Heart right ventricle (tissue), 16 donors: ENCODE data around the gene CAND2. TPM values are rescaled to one million over a fixed set of nuclear protein-coding genes. Genes with fewer than 3 reads are reported as not detected.
"Not testable (repeated sequence)": the region's sequence is repeated elsewhere in the genome, so short reads cannot be mapped to it uniquely, and the experiment has no call there.

ENCODE experiments used
- ATAC-seq, 8 donors: fragments of 200-7000 bp; cut with Tn5 transposase; one replicate each; pipeline ENCODE4 v1.9.1; 2020; ENCODE audit warnings: mild to moderate bottlenecking in 8 of 8, moderate library complexity in 8 of 8, moderate number of reproducible peaks in 1 of 8
- DNase-seq, 2 donors: peaks; one replicate each; pipeline ENCODE4 v3.0.0-alpha.2; 2020
- H3K27ac ChIP-seq, 10 donors: fragments of 200-600 bp; sonication (generic) in 2 of 10; one replicate each; pipeline versions ENCODE4 v1.5.0 to v1.8.0; 2020 to 2022; ENCODE audit warnings: mild to moderate bottlenecking in 3 of 10
- H3K27me3 ChIP-seq, 7 donors: fragments of 200-600 bp; one replicate each; pipeline ENCODE4 v1.8.0; 2021 to 2022; ENCODE audit warnings: mild to moderate bottlenecking in 2 of 7
- H3K36me3 ChIP-seq, 9 donors: fragments of 200-600 bp; sonication (generic) in 1 of 9; one replicate each; pipeline versions ENCODE4 v1.5.0 to v1.8.0; 2020 to 2022; ENCODE audit warnings: mild to moderate bottlenecking in 2 of 9
- H3K4me1 ChIP-seq, 9 donors: fragments of 200-600 bp; sonication (generic) in 1 of 9; one replicate each; pipeline versions ENCODE4 v1.5.0 to v1.8.0; 2020 to 2022; ENCODE audit warnings: mild to moderate bottlenecking in 4 of 9
- H3K4me3 ChIP-seq, 10 donors: fragments of 200-600 bp; sonication (generic) in 2 of 10; one replicate each; pipeline versions ENCODE4 v1.5.0 to v1.8.0; 2020 to 2022; ENCODE audit warnings: mild to moderate bottlenecking in 7 of 10, moderate library complexity in 2 of 10
- H3K9me3 ChIP-seq, 11 donors: fragments of 200-600 bp in 10 of 11; sonication (generic) in 2 of 11; one replicate each; pipeline versions ENCODE4 v1.5.0 to v1.8.0; 2013 to 2022; ENCODE audit warnings: mild to moderate bottlenecking in 2 of 11, control low read depth in 1 of 11, moderate library complexity in 1 of 11
- WGBS, 2 donors: extraction: QIAGEN DNeasy Blood & Tissue Kit; methylation state at CpG; one replicate each; pipeline ENCODE4 v1.1.7; 2013; ENCODE audit warnings: inconsistent platforms in 1 of 2; 5-methylcytosine and 5-hydroxymethylcytosine counted together
- intact Hi-C, 10 donors: fragments of 100-400 bp; cut with DNase I; formaldehyde crosslinking; loops; one replicate each; pipeline versions ENCODE4 v1.11.1 to v1.14.2; 2022
- polyA plus RNA-seq, 2 donors: library from polyadenylated mRNA; stranded (reverse); fragments of 200-250 nt; gene quantifications; one replicate each; pipeline ENCODE4 v1.2.3, GENCODE V29; 2013
- total RNA-seq, 10 donors: library from RNA; stranded (reverse); fragmentation: NEBNext Ultra II Directional in 3 of 10; extraction: Animal tissue kit (Norgen Biotek cat#: 25700) in 3 of 10; gene quantifications; one replicate each; pipeline versions ENCODE4 v1.2.1 to v1.2.4, GENCODE V29; 2021 to 2023
- TF ChIP-seq, protein P1 (sequence below), 9 donors: fragments of 200-600 bp; sonication (generic) in 2 of 9; IDR thresholded peaks; one replicate each; pipeline versions ENCODE4 v1.5.0 to v1.8.0; 2021 to 2022; ENCODE audit warnings: antibody characterized with exemption in 9 of 9, mild to moderate bottlenecking in 5 of 9, moderate library complexity in 1 of 9
- donor health status: Arrhythmogenic right ventricular cardiomyopathy.
- donor health status: ischemic (EF 13 %, LVEDD 7.1; RV severe dilation, severe dysfunction).
- donor health status: healthy with polysubstance abuse.
- donor health status: DM: no; HTN: yes; CAD: no.
- donor health status: DM: no; HTN: no; CAD: no.
- donor health status: ischemic (EF 25% LVEDD 6.9; RV normal size, moderate dysfunction).
- donor health status: ischemic (EF 25% LVEDD 5.7; RV mildly dilated, moderate dysfunction).
- donor health status: healthy.
- donor health status: DM: yes; HTN: yes; CAD: no.
- donor health status: Ischemic cardiomyopathy.
- donor health status: ischemic (EF 35%, LVEDD 5.7; RV mildly dilated, moderate dysfunction).
- donor health status: nonischemic (EF 11% LVEDD 7.7; RV severe dilation, severe dysfunction).
- donor health status: DM: yes; HTN: yes; CAD: no.
- donor health status: PGD.
- donor health status: ischemic (EF 29% LVEDD 5.4; RV normal size, mild dysfunction).
- donor health status: nonischemic (EF 23%, LVEDD 6.1; RV moderate dilation, normal function).

Gene CAND2
- total and polyA plus RNA-seq, 12 donors: 9.2 to 99.0 (median 63.1) TPM

GRCh38 chr3:12877040-12877439 lies 80.6 kb downstream of the CAND2 start:
- ATAC-seq: no peak
- Histone ChIP-seq H3K27me3 (peaks cover 0 to 14% (median 9%) of the 10 kb centered on the region in 7 donors), H3K4me3 (no peak overlapping the region), H3K9me3 (no peaks in the 10 kb centered on the region), H3K4me1 (peaks cover 0 to 12% (median 9%) of the 10 kb centered on the region in 9 donors), H3K27ac (no peak overlapping the region), H3K36me3 (no peaks in the 10 kb centered on the region)
- WGBS, 2 donors: 94 to 98% methylated on average over 7 of the region's 7 CpGs
- TF ChIP-seq, protein P1, sequence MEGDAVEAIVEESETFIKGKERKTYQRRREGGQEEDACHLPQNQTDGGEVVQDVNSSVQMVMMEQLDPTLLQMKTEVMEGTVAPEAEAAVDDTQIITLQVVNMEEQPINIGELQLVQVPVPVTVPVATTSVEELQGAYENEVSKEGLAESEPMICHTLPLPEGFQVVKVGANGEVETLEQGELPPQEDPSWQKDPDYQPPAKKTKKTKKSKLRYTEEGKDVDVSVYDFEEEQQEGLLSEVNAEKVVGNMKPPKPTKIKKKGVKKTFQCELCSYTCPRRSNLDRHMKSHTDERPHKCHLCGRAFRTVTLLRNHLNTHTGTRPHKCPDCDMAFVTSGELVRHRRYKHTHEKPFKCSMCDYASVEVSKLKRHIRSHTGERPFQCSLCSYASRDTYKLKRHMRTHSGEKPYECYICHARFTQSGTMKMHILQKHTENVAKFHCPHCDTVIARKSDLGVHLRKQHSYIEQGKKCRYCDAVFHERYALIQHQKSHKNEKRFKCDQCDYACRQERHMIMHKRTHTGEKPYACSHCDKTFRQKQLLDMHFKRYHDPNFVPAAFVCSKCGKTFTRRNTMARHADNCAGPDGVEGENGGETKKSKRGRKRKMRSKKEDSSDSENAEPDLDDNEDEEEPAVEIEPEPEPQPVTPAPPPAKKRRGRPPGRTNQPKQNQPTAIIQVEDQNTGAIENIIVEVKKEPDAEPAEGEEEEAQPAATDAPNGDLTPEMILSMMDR (IDR thresholded peaks at IDR 0.05): no peak
- intact Hi-C loops: no loop called here
- no peak for DNase-seq

- ATAC-seq (no peak), DNase-seq (no peak)
- no peaks in the 10 kb centered on the region for H3K36me3 ChIP-seq
- peaks cover 0 to 14% (median 9%) of the 10 kb centered on the region in 7 donors for H3K27me3 ChIP-seq
- no peaks in the 10 kb centered on the region for H3K9me3 ChIP-seq
- WGBS, 2 donors: 86 to 98% methylated on average over 2 of the region's 2 CpGs
- TF ChIP-seq, protein P1 (IDR thresholded peaks at IDR 0.05): no peak
- H3K4me1 ChIP-seq: peaks cover 0 to 12% (median 9%) of the 10 kb centered on the region in 9 donors
- intact Hi-C loops: no loop called here
- H3K4me3 ChIP-seq: no peak overlapping the region
- H3K27ac ChIP-seq: no peak overlapping the region
Measured at GRCh38 chr3:12878141-12878574, 81.7 kb downstream of the CAND2 start.

GRCh38 chr3:12878758-12879157 lies 82.3 kb downstream of the CAND2 start:
- H3K36me3 ChIP-seq, H3K4me3 ChIP-seq, H3K27ac ChIP-seq, ATAC-seq, intact Hi-C loops, H3K9me3 ChIP-seq, DNase-seq: not testable (repeated sequence)
- WGBS, 2 donors: 59 to 73% methylated on average over 2 of the region's 2 CpGs
- H3K27me3 ChIP-seq: peaks cover 0 to 14% (median 9%) of the 10 kb centered on the region in 7 donors
- peaks cover 0 to 13% (median 9%) of the 10 kb centered on the region in 9 donors for H3K4me1 ChIP-seq

- WGBS, 2 donors: 90 to 92% methylated on average over 5 of the region's 5 CpGs
- peaks cover 0 to 14% (median 9%) of the 10 kb centered on the region in 7 donors for H3K27me3 ChIP-seq
- no peaks in the 10 kb centered on the region for H3K9me3 ChIP-seq
- intact Hi-C loops: no loop called here
- ATAC-seq (no peak), DNase-seq (no peak)
- H3K4me3 ChIP-seq: no peak overlapping the region
- no peaks in the 10 kb centered on the region for H3K36me3 ChIP-seq
- H3K4me1 ChIP-seq: peaks cover 0 to 17% (median 9%) of the 10 kb centered on the region in 9 donors
- no peak overlapping the region for H3K27ac ChIP-seq
- TF ChIP-seq, protein P1 (IDR thresholded peaks at IDR 0.05): no peak
Measured at GRCh38 chr3:12879191-12879815, 82.8 kb downstream of the CAND2 start.

GRCh38 chr3:12881858-12882257 lies 85.4 kb downstream of the CAND2 start:
- intact Hi-C loops, ATAC-seq, H3K4me1 ChIP-seq, H3K36me3 ChIP-seq, H3K9me3 ChIP-seq, H3K27me3 ChIP-seq, H3K4me3 ChIP-seq, DNase-seq, H3K27ac ChIP-seq: not testable (repeated sequence)
- 95 to 99% methylated on average over 12 of the region's 12 CpGs for WGBS, 2 donors
